Left ventricle myocardium superior (tissue), 1 donor: ENCODE measurements around the gene IQSEC3. TPM values are rescaled to one million over a fixed set of nuclear protein-coding genes. Genes with fewer than 3 reads are reported as not detected.

ENCODE experiments used
- ATAC-seq: fragments of 200-7000 bp; cut with Tn5 transposase; one replicate; pipeline ENCODE4 v1.9.1; 2020; ENCODE audit warnings: mild to moderate bottlenecking, moderate library complexity
- DNase-seq: peaks from one replicate; pipeline ENCODE4 v3.0.0-alpha.2; 2020
- intact Hi-C: fragments of 100-400 bp; cut with micrococcal nuclease; formaldehyde crosslinking; loops from one replicate; pipeline ENCODE4 v1.11.0; 2022
- total RNA-seq: library from RNA; stranded (reverse); fragmentation: NEBNext Ultra II Directional; extraction: Animal tissue kit (Norgen Biotek cat#: 25700); gene quantifications from one replicate; pipeline ENCODE4 v1.2.1, GENCODE V29; 2021
- donor health status: DM: no; HTN: yes; CAD: no; lungs with severe emphysema.

Gene IQSEC3
- total RNA-seq, 1 donor from 2014 or later: 1.3 TPM

DNA sequence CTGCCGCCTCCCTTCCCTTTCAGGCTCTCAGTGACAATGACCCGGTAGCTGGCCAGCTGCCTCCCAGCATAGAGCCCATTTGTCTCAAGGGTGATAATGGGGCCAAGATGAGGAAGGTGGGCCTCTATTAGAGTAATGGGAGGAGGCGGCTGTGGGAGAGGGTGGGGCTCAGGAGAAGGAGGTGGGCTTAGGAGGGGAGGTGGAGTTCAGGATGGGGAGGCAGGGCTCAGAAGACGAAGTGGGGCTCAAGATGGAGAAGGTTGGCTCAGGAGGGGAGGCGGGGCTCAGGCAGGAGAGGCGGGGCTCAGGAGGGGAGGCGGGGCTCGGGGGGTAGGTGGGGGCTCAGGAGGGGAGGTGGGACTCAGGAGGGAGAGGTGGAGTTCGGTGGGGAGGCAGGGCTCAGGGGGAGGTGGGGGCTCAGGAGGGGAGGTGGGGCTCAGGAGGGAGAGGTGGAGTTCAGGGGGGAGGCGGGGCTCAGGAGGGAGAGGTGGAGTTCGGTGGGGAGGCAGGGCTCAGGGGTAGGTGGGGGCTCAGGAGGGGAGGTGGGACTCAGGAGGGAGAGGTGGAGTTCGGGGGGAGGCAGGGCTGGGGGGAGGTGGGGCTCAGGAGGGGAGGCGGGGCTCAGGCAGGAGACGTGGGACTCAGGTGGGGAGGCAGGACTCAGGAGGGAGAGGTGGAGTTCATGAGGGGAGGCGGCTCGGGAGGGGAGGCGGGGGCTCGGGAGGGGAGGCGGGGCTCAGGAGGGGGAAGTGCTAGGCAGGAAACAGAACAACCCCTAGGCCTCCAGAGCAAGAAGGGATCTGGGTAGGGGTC lies 36.8 kb downstream of the IQSEC3 start:
- intact Hi-C loops: no loop called here
- DNase-seq: no peak
- no peak for ATAC-seq

GRCh38 chr12:104551-105081 lies 38.0 kb downstream of the IQSEC3 start:
- DNase-seq: no peak
- intact Hi-C loops: no loop called here
- no peak for ATAC-seq

DNA sequence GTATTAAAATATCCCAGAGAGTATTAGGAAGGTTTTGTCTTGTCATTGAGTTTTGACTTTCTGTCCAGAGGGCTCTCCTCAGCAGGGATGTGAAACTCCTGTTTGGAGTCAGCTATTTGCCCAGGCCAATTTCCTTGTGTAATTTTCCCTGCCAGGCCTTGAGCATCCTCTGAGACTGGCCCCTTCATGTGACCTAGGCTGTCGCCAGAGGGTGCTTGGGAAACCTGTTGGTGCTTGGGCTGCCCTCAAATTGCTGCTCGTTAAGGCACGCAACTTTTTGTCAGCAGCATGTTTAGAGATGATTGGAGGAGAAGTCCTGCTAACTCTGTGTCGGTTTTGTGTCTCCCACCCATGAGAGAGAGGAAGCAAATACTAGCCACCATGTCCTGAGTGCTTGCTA lies 39.1 kb downstream of the IQSEC3 start:
- ATAC-seq (no peak), DNase-seq (no peak)
- intact Hi-C loops: no loop called here

- peak; percentile 48 for ATAC-seq
- intact Hi-C loops: no loop called here
- peak; percentile 46 for DNase-seq
These were observed 39.6 kb downstream of the IQSEC3 start for GRCh38 chr12:106118-106591.

GRCh38 chr12:108594-108993 lies 42.0 kb downstream of the IQSEC3 start:
- intact Hi-C loops: no loop called here
- DNase-seq (peak; percentile 72), ATAC-seq (peak; percentile 59)

GRCh38 chr12:109446-109845 lies 42.9 kb downstream of the IQSEC3 start:
- DNase-seq (no peak), ATAC-seq (no peak)
- intact Hi-C loops: no loop called here

DNA sequence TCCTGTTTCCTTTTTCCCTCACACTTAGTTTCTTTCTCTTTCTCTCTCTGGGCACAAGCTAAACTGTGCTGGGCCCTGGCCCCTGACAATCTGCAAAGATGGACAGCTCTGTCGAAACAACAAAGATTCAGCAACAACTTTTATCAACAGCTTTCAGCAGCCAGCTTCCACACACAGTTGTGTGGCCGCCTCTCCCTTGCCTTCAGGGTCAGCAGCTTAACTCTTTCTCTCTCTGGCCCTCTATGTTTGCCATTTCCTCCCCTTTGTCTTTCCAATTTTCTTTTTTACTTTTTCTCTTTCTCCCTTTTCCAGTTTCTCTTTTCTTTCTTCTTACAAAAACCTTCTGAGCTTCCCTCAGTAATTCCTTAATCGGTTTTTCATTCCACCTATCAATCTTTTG lies 43.3 kb downstream of the IQSEC3 start:
- no peak for ATAC-seq
- DNase-seq: no peak
- intact Hi-C loops: no loop called here

DNA sequence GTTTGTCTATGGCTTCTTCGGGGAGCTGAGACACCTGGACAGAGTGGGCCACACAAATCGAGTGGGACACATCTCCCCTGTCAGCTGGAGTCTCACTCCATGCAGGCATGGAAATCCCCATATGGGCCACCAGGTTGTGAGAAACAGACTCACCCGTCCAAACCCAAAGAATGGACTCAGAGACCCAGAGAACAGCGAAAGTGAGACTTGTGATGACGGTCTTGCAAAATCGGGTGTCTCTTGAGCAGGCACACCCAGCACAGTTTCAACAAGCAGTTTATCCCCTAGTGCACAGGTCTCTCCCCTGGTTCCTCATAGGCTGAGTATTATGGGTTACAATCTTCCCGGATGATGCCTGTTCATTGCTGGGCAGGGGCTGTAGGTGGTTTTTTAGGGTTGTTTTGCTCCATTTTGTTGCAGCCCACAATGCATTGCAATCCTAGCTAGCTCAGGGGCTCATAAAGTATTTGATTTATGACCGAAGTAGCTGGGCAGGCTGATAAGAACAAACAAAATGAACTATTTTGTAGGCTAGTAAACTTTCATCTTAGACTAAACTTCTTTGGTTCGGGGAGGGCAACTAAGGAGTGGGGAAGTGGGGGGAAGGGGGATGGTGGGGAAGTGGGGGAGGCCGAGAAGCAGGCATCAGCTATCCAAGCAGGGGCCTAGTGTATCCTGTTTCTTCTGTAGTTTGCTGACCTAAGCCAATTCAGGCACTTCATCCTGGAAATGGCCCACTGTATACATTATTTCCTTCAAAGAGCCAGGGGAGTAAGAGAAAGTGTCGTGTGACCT lies 45.3 kb downstream of the IQSEC3 start:
- ATAC-seq: peak; percentile 25
- DNase-seq: no peak

DNA sequence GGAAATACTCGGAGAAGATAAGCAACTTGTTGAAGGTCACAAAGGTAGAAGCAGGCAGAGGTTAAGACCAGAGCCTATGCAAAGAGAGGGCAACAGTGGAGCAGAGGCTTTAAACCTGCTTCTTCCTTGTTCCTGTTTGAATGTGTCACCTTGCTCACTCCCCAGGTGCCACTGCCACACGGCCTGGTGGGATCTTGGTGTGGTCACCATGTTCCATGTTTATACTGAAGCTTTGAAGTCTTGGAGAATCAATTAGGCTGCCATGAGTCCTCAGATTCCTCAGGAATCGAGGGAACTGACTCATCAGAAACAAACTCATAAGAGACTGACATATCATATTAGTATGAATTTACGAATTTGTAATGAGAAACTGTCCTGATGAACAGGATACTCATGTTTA lies 46.8 kb downstream of the IQSEC3 start:
- no peak for ATAC-seq
- no peak for DNase-seq
- intact Hi-C loops: no loop called here

More for the DNA sequence above, 45.3 kb downstream of the IQSEC3 start:
- intact Hi-C loops: no loop called here

- intact Hi-C loops: no loop called here
- no peak for DNase-seq
- no peak for ATAC-seq
These were observed 48.2 kb downstream of the IQSEC3 start for GRCh38 chr12:114626-115211.

DNA sequence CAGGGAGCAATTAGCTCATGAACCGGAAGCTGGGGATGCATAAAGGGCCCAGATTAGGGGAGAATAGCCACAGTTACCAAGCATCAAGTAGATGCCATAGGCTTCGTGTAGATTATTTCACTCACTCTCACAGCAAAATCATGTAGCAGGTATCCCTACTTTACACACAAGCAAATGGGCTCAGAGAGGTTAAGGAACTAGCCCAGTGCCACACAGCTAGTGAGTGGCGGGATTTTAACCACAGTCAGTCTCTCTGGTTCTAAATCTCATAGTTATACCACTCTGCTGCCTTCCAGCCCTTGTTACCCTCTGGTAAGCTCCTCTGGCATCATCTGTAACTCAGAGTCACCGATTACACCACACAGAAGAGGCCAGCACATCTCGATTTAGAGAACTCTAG lies 49.0 kb downstream of the IQSEC3 start:
- ATAC-seq: no peak
- DNase-seq: no peak
- intact Hi-C loops: no loop called here

- ATAC-seq: no peak
- no peak for DNase-seq
- intact Hi-C loops: no loop called here
These were observed 49.7 kb downstream of the IQSEC3 start for GRCh38 chr12:115960-116915.

- ATAC-seq (no peak), DNase-seq (no peak)
- intact Hi-C loops: no loop called here
These were observed 50.7 kb downstream of the IQSEC3 start for GRCh38 chr12:117311-117710.

- intact Hi-C loops: no loop called here
- no peak for DNase-seq
- no peak for ATAC-seq
These were observed 51.3 kb downstream of the IQSEC3 start for GRCh38 chr12:117816-118345.

GRCh38 chr12:118591-118990 lies 52.0 kb downstream of the IQSEC3 start:
- ATAC-seq: no peak
- DNase-seq: no peak
- intact Hi-C loops: no loop called here

DNA sequence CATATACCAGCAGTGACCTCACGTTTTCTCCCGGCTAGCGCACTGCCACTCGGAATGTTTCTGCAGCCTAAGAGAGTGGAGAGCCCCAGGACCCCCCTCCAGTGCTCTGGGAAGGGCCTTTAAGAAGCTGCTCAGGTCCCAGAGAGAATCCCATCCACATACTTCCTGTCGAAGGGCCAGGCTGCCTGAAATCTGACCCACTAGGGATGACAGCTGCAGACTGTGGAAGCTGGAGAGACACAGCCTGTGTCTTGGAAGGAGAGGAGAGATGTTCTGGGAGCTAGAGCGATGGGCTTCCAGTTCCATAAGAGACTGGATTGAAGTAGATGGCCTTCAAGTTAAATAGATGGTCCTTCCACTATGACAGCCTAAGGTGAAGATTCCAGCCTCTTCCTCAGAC lies 54.4 kb downstream of the IQSEC3 start:
- intact Hi-C loops: no loop called here
- no peak for DNase-seq

GRCh38 chr12:121647-122046 lies 55.1 kb downstream of the IQSEC3 start:
- ATAC-seq (no peak), DNase-seq (no peak)
- intact Hi-C loops: no loop called here

More for the DNA sequence above, 54.4 kb downstream of the IQSEC3 start:
- ATAC-seq: no peak

GRCh38 chr12:125075-125474 lies 58.5 kb downstream of the IQSEC3 start:
- no peak for DNase-seq
- no peak for ATAC-seq
- intact Hi-C loops: no loop called here

DNA sequence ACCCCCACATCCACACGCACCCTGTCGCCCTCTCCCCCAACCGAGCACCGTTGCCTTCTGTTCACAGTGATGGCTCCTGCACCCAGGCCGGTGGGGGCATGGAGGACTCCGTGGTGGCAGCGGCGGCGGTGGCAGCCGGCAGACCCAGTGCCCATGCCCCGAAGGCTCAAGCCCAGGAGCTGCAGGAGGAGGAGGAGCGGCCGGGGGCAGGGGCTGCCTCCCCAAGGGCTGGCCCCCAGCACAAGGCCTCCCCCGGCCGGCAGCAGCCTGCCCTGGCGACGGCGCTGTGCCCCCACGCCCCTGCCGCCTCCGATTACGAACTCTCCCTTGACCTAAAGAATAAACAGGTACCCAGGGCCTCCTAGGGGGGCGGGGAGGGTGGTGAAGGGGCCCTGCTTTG lies 59.0 kb downstream of the IQSEC3 start:
- intact Hi-C loops: no loop called here
- no peak for DNase-seq
- ATAC-seq: no peak
